ENCODE data around the gene MEX3D.
"Not testable (repeated sequence)": the region's sequence is repeated elsewhere in the genome, so short reads cannot be mapped to it uniquely, and the experiment has no call there.

Gene MEX3D

DNA sequence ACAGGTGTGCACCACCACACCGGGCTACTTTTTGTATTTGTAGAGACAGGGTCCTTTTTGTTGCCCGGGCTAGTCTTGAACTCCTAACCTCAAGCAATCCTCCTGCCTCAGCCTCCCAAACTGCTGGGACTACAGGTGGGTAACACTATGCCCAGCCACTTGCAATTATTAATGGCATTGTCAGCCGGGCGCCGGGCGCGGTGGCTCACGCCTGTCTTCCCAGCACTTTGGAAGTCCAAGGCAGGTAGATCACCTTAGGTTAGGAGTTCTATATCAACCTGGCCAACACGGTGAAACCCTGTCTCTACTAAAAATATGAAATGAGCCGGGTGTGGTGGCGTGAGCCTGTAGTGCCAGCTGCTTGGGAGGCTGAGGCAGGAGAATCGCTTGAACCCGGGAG is 2.7 kb upstream of the MEX3D start:
- DNase-seq: no peak

DNA sequence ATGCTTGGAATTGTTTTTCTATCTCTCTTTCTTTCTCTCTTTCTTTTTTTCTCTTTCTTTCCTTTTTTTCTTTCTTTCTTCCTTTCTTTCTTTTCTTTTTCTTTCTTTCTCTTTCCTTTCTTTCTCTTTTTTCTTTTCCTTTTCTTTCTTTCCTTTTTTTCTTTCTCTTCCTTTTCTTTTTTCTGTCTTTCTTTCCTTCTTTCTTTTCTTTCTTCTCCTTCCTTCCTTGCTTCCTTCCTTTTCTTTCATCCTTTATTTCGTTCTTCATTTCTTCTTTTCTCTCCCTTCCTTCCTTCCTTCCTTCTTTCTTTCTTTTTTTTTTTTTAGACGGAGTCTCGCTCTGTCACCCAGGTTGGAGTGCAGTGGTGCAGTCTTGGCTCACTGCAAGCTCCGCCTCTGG is 1.9 kb upstream of the MEX3D start:
- DNase-seq: no peak

DNA sequence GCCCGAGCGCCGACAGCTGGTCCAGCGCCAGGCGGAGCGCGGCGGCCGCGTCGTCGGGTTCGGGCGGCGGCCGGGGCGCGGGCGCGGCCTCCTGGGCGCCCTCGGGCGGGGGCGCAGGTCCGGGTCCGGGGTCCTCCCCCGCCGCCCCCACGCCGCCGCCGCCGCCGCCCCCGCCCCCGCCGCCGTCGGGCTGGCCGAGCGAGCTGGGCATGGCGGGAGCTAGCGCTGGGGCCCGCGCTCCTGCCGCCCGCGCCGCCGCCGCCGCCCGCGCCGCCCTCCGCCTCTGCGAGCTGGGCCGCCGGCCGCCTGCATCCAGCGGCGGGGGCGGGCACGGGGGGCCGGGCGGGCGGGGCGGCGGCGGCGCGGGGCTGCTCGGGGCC is 287 bp downstream of the MEX3D start:
- no peak for DNase-seq

DNA sequence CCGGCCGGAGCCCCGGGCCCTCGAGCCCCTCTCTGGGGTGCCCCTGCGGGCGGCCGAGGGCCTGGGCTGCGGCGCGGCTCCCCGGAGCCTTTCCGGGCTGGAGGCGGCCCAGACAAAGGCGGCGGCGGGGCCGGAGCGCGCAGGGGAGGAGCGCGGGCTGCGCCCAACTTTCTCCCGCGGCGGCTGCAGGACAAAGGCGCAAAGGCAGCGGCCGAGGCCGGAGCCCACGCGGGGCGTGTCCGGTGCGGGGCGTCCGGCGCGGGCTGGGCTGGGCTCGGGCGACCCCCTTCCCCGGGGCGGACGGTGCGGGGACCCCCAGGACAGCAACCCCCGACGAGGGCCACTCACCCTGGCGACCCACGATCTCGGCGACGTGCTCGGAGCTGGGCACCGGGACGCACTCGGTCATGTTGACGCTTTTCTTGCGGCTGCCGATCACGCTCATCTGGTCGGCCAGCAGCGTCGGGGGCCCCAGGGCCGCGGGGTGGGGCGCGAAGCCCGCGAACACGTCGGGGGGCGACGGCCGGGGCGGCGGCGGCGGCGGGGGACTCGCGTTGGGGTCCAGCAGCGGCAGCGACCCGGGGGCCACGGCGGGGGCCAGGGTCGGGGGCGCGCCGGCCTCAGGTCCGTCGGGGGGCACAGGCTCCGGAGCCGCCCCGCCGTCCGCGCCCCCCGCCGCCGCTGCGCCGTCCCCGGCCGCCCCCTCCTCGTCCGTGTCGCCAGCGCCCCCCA is 843 bp downstream of the MEX3D start:
- no peak for DNase-seq

DNA sequence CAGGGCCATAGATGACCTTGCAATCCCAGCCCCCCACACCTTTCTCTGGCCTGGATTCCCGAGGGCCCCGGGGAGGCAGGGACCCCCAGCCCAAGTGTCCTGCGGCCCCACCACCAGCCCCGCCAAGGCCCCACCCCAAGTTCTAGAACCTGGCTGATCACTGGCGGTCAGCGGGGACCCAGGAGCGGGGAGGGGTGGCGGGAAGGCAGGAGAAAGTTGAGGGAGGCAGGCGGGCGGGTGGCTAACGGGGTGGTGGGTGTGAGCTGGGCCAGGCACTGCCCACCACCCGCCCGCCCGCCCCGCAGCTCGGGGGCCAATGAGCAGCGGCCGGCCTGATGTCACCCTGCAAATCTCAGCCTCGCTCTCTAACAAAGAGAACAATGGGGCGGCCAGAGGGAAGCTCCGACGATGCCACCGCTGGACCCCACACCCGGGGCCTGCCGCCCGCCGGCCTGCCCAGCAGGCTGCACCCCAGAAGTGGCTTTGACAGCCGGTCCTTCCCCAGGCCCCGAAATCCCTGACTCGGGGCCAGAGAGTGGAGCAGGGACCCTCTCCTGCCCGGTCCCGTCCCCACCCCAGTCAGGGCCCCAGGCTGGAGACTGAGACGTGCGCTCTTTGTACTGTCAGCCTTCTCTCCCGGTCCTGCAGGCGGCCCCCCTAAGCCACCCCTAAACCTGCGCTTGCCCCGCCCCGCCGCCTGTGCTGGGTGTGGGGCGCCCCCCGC is 1.6 kb downstream of the MEX3D start:
- DNase-seq: no peak

DNA sequence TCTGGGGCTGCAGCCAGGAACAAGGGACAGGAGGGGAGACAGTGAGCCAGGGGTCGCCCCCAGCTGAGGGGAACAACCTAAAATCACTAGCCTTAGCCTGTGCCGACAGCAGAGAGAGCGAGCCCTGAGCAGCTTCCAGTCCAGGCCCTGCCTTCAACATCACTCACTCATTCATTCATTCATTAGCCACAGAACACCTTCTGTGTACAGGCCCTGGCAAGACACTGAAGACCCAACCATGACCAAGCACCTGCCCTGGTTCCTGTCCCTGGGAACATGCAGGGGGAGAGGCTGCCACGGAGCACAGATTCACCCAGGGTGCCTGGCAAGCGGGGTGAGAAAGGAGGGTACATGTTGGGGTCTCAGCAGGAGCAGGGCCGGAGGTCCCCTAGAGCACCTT is 4.9 kb downstream of the MEX3D start:
- no peak for DNase-seq

DNA sequence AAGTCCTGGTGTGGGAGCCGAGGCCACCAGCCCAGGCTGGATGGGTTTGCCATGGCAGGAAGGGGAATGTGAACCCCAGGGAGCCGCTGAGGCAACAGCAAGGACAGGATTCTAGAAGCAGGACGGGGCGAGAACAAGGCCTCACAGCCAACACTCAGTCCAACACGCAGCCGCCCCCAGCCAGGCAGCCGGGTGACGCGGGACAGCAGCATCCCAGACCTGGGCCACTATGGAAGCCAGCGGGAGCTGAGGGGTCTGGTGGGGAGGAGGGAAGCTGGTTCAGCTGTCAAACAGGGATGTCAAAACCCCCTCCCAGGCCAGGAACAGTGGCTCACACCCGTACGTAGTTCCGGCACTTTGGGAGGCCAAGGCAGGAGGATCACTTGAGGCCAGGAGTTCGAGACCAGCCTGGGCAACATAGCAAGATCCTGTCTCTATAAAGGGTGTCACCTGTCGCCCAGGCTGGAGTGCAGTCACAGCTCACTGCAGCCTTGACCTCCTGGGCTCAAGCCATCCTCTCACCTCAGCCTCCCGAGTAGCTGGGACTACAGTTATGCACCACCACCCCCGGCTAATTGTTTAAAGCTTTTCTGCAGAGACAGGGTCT is 6.8 kb downstream of the MEX3D start:
- DNase-seq: no peak

DNA sequence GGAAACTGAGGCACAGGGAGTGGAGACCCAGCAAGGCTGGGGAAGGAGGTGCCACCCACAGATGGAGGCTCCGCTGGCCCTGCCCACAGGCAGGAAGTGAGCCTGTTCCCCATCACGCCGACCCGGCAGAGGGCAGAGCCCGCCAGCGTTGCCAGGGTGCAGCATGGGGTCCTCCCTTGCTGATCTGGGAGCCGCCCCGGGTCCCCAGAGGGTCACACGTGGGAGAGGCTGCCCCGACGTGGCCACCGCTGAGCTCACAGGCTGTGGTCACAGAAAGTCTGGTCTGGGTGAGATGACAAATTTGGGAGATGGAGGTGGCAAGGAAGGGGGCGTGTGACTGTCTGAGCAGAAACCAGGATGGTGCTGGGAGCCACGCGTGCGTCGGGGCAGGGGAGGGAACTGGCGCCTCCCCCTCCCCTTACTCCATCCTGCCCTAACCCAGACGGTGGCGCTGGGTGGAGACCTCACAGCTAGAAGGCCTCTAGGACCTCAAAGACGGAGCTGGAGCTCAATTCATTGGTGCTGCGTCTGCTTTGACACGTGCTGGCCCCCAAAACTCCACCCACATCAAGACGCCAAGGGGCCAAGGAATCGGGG is 7.7 kb downstream of the MEX3D start:
- DNase-seq: no peak

DNA sequence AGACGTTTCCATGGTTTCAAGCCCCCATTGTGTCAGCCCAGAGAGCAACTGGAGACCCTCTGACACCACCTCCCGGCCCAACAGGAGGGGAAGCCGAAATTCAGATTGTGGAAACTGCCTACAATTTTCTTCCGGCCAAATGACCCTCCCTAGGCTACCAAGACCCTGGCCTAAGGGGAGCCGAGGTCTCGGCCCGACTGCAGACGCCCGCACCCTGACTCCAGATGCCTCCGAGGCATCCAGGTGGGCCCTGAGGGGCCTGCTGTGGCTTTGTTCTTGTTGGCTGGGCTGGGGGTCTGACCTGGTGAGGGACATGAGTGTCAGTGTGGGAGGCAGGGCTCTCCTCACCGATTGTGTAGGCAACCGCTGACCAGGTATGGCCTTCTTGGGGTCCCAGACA is 9.6 kb downstream of the MEX3D start:
- DNase-seq: no peak

DNA sequence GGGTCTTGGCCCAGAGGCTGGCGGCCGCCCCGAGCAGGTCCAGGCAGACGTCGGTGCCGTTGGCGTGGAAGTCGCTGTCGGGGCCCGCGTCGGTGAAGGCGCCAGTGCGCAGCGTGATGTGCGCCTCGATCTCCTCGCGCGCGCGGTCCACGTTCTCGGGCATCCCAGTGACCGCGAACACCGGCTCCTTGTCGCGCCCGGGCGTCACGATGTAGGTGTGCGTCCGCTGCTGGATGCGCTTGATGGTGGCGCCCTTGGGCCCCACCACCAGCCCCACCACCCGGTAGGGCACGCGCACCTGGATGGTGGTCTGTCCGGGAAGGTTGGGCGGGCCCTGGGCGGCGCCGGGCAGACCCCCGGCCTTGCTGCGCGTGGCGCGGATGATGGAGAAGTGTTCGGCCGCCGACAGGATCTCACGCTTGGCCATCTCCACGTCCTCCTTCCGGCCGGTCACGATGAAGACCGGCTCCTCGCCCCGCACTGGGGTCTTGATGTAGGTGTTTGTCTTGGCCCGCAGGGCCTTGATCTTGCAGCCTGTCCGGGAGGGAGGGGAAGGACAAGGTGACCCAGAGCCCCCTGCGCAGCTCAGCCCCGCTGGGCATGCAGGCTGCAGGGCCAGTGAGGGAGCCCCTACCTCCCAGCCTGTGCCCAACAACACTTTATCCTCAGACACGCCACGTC is 11.6 kb downstream of the MEX3D start:
- DNase-seq: no peak

DNA sequence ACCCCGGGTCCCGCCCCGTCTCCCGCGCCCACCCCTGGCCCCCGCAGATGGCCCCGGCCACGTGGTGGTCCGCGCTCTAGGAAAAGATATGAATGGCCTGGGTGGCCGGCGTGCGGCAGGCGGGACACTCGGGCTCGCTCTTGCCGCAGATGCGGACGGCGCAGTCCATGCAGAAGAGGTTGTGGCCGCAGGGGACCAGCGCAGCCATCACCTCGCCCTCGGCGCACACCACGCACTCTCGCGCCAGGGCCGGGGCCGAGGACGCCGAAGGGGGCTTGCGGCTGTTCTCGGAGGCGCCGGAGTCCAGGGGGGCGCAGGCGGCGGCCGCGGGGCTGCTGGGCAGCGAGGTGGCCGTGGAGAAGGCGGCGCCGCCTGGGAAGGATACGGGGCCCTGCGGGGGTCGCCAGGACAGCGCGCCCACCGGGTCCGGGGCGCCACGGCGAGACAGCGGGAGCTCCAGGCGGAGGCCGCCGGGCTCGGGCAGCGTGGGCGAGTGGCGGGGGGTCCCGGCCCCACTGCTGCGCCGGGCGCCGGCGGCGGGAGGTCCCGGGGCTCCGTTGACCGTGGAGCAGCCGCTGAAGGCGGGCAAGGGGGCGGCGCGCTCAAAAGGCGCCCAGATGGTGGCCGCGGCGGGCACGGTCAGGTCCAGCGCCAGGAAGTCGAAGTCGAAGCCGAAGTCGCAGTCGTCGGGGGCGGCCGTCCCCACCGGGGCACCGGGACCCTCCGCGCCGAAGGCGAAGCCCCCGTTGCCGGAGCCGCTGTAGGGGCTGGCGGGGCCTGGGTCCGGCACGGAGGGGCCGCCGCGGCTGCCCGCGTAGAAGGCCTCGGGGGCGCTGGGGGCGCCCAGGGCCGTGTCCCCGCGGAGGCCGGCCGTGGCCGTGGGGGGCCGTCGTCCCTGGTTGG is 12.4 kb downstream of the MEX3D start:
- no peak for DNase-seq

DNA sequence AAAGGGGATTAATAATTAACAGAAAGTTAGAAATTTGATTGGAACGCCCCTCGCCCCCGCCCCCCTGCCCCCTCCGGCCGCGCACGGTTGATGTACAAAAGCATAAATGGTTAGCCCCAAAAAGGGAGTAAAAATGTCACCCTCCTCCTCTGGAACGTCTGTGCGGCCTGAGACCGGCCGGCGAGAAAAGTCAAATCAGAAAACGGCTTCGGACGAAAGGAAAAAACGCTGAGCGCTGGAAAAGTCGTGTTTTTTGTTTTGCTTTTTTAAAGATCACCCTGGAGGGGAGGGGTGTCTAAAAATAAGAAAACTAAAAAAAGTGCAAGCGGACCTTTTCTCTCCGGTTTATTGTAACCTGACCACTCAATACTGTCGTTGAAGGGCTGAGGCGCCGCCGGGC is 13.2 kb downstream of the MEX3D start:
- DNase-seq: no peak

DNA sequence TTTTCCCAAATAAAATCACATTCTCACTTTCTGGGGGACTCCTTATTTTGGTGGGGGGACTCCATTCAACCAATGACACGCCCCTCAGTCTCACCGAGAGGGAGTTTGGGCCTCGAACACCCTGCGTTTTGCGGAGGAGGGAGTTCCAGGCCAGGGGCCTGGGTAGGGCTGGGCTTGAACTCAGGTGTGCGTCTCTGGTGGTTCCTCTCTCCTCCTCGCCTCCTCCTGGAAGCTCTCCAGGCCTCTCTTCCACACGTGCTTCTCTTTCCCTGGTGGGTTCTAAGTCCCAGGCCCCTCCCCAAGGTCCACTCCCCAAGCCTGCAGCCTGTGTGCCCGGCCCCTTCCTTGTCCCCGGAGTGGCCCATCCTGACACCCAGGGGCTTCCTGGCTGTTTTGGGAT is 14.7 kb downstream of the MEX3D start:
- DNase-seq: no peak

DNA sequence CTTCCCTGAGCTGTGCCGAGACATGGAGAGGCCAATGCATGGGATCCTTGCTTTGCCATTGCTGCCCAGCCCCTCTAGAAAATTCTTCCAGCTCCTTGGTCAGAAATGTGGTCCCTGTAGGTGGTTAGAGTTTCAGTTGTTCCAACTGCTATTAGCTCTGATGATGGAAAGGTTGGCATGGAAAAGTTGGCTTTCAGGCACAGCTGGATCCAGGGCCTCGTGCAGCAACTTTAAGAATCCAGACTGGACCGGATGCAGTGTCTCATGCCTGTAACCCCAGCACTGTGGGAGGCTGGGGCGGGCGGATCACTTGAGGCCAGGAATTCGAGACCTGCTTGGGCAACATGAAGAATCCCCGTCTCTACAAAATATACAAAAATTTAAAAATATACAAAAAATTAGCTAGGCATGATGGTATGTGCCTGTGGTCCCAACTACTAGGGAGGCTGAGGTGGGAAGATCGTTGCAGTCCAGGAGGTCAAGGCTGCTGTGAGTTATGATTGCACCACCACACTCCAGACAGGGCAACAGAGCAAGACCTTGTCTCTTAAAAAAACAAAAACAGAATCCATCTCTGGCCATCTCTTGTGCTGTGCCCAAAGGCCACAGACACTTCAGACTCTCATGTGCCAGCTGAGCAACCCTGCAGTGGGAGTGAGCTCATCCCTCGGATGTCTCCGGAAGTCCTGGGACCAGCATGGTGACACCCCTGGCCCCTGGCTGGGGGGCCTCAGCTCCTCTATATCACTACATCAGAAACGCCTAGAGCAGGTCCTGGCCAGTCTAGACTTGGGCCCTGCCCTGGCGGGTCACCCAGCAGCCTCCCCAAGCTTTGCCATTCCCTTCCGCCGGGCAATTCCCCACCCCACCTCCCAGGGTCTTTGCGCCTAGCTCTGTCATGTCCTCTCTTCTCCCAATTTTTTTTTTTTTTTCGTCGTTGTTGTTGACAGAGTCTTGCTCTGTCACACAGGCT is 16.8 kb downstream of the MEX3D start:
- no peak for DNase-seq

DNA sequence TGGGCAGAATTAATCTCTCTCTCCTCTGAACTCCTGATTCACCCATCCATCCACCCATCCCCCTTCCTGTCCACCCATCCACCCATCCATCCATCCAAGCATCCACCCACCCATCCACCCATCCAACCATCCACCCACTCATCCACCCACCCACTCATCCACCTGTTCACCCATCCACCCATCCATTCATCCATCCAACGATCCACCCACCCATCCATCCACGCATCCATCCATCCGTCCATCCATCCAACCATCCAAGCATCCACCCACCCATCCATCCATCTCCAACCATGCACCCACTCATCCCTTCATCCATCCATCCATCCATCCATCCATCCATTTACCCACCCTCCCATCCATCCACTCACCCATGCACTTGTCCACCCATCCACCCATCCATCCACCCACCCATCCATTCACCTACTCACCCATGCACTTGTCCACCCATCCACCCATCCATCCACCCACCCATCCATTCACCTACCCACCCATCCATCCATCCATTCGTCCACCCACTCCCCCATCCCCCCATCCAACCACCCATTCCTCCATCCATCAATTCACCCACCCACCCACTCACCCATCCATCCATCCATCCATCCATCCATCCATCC is 18.7 kb downstream of the MEX3D start:
- DNase-seq: no peak

DNA sequence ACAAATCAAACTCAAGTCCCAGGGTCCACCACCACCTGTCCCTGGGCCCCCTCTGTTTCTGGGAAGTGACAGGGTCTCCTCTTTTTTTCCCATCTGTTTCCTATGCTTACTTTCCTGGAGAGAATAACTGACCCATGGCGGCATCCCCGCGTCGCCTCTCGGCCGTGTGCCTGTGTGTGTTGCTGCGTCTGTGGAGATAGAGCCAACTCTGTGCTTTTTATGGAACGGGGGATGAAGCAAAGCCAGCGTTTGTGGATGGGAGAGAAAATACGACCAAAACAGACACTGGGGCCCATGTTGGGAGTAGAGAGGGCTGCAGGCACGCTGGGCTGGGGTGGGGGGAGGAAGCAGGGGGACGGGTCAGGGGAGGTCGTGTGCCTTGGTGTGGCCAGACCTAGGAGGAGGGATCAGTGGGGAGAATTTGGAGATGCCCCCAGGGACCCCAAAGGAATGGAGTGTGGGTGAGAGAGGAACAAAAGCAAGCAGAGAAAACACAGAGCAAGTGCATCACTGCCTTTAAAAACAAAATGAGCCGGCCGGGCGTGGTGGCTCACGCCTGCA is 27.7 kb downstream of the MEX3D start:
- DNase-seq: no peak

DNA sequence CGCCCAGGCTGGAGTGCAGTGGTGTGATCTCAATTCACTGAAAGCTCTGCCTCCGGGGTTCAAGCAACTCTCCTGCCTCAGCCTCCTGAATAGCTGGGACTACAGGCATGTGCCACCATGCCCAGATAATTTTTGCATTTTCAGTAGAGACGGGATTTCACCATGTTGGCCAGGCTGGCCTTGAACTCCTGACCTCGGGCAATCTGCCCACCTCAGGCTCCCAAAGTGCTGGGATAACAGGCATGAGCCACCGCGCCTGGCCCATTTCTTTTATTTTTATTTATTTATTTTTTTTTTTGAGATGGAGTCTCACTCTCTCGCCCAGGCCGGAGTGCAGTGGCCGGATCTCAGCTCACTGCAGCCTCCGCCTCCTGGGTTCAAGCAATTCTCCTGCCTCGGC is 28.4 kb downstream of the MEX3D start:
- not testable (repeated sequence) for DNase-seq

DNA sequence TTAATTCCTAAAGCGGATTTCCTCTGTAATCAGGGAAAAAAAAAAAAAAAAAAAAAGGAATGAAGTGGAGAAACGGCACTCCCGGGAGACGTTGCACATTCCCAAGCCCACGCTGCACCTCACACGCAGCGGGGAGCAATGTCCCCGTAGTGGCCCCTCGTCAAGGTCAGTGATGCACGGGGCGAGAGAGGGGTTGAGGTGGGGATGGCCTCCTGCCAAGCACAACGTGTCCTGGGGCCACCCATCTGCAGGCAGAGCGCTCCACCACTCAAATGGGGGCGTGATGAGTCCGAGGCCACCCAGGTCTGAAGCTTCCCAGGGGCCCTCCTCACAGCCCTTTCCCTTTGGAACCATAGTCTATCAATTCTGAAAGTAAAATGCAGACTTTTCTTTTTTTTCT is 29.1 kb downstream of the MEX3D start:
- DNase-seq: no peak

DNA sequence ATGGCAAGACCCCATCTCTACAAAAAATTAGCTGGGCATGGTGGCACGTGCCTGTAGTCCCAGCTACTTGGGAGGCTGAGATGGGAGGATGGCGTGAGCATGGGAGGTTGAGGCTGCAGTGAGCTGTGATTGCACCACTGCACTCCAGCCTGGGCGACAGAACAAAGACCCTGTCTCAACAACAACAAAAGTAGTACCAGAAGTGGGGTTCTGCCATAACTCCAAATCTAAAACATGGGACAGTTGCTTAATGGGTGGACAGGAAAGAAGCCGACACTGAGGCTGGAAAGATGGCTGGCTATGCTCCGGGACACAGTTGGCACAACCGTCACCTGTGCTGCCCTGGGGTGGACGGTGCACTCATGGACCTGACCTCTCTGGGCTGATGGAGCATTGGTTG is 32.4 kb downstream of the MEX3D start:
- not testable (repeated sequence) for DNase-seq

DNA sequence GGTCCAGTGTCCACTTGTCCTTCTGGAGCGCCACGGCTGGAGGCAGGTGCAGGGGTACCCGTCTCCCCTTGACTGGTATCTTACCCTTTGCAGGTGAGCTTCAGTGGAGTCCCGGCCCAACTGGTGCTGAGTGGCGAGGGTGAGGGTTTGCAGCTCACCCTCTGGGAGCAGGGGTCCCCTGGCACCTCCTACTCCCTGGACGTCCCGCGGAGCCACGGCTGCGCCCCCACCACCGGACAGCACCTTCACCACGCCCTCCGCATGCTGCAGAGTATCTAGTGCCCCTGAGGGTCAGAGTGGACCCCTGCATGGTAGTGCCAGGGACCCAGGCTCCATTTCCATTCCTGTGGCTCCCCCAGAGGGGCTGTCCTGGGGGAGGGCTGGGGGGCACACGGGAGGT is 33.2 kb downstream of the MEX3D start:
- DNase-seq: no peak
